IMR-90 (cell line): ENCODE measurements around the gene LINS1. TPM values are rescaled to one million over a fixed set of nuclear protein-coding genes. Genes with fewer than 3 reads are reported as not detected.

Experiments used
- ATAC-seq: fragments of 200-7000 bp; cut with Tn5 transposase; 2 replicates; pipeline ENCODE4 v1.9.1; 2020; ENCODE audit warnings: low read depth, mild to moderate bottlenecking, moderate library complexity
- BruUV-seq: library from RNA; stranded (reverse); fragments of 400-500 nt; replicated peaks from 2 replicates; lab custom pipeline; 2021; lab: Mats Ljungman, UMichigan
- CTCF ChIA-PET: fragments of 300-600 bp; formaldehyde crosslinking; extraction: SDS; loops from one replicate; lab custom pipeline; 2021; ENCODE audit warnings: antibody characterized with exemption; lab: Yijun Ruan, JAX
- POLR2A ChIA-PET: fragments of 300-600 bp; sonication (Branson Sonifier 250); formaldehyde crosslinking; loops from one replicate; lab custom pipeline; 2022; ENCODE audit warnings: antibody characterized with exemption; ENCODE audit not compliant: unreplicated experiment; lab: Charles Lee
- DNase-seq: peaks from one replicate; pipeline ENCODE4 v3.0.0; 2013
- H2AFZ ChIP-seq: replicated peaks from 2 replicates; pipeline ENCODE3; 2013; ENCODE audit warnings: low read length, mild to moderate bottlenecking; ENCODE audit not compliant: poor library complexity
- H2AK5ac ChIP-seq: 2 replicates; pipeline ENCODE4 v1.6.1; 2013; ENCODE audit warnings: low read depth, low read length, inconsistent platforms
- H2AK9ac ChIP-seq: replicated peaks from 2 replicates; pipeline ENCODE3; 2013; ENCODE audit warnings: mild to moderate bottlenecking, low read depth, low read length, moderate library complexity; ENCODE audit not compliant: poor library complexity
- H2BK120ac ChIP-seq: 2 replicates; pipeline ENCODE4 v1.6.1; 2013; ENCODE audit warnings: low read depth, low read length, inconsistent platforms
- H2BK15ac ChIP-seq: 3 replicates; pipeline ENCODE4 v1.6.1; 2013; ENCODE audit warnings: low read depth, low read length, inconsistent platforms
- H2BK20ac ChIP-seq: 2 replicates; pipeline ENCODE4 v1.6.1; 2013; ENCODE audit warnings: low read depth, mild to moderate bottlenecking, inconsistent platforms, low read length, moderate library complexity
- H2BK5ac ChIP-seq: 2 replicates; pipeline ENCODE4 v1.6.1; 2013; ENCODE audit warnings: mild to moderate bottlenecking, low read depth, low read length, inconsistent platforms; ENCODE audit not compliant: poor library complexity, severe bottlenecking
- H3K14ac ChIP-seq: replicated peaks from 2 replicates; pipeline ENCODE4 v1.6.1; 2013; ENCODE audit warnings: low read depth, low read length, inconsistent platforms
- H3K18ac ChIP-seq: 2 replicates; pipeline ENCODE4 v1.6.1; 2013; ENCODE audit warnings: low read depth, low read length, control low read depth
- H3K23ac ChIP-seq: 2 replicates; pipeline ENCODE4 v1.6.1; 2013; ENCODE audit warnings: low read depth, low read length, inconsistent platforms
- H3K27ac ChIP-seq: 2 replicates; pipeline ENCODE4 v1.5.1; 2013; ENCODE audit warnings: mild to moderate bottlenecking, control low read depth, low read length; ENCODE audit not compliant: insufficient read depth
- H3K27me3 ChIP-seq: 2 replicates; pipeline ENCODE4 v1.6.1; 2013; ENCODE audit warnings: low read length; ENCODE audit not compliant: control insufficient read depth, insufficient read depth
- H3K36me3 ChIP-seq: 2 replicates; pipeline ENCODE4 v1.6.1; 2013; ENCODE audit warnings: low read length, mixed read lengths; ENCODE audit not compliant: control insufficient read depth, insufficient read depth
- H3K4ac ChIP-seq: 2 replicates; pipeline ENCODE4 v1.6.1; 2013; ENCODE audit warnings: low read depth, low read length, inconsistent platforms
- H3K4me1 ChIP-seq: 2 replicates; pipeline ENCODE4 v1.6.1; 2013; ENCODE audit warnings: low read length, mixed read lengths; ENCODE audit not compliant: control insufficient read depth, insufficient read depth
- H3K4me2 ChIP-seq: 2 replicates; pipeline ENCODE4 v1.6.1; 2013; ENCODE audit warnings: low read depth, mild to moderate bottlenecking, control low read depth, low read length, moderate library complexity
- H3K4me3 ChIP-seq: 2 replicates; pipeline ENCODE4 v1.5.1; 2013; ENCODE audit warnings: low read depth, mild to moderate bottlenecking, control low read depth, low read length, moderate library complexity; ENCODE audit not compliant: insufficient read depth
- H3K56ac ChIP-seq: 2 replicates; pipeline ENCODE4 v1.6.1; 2013; ENCODE audit warnings: low read length, inconsistent platforms; ENCODE audit not compliant: insufficient read depth; ENCODE audit errors: extremely low read depth
- H3K79me1 ChIP-seq, 2 experiments: 2 replicates each; pipeline ENCODE4 v1.6.1; 2013; ENCODE audit warnings: low read length in 2 of 2, inconsistent platforms in 1 of 2, low read depth in 1 of 2
- H3K9ac ChIP-seq: 2 replicates; pipeline ENCODE4 v1.6.1; 2013; ENCODE audit warnings: low read depth, low read length, control low read depth
- H3K9me1 ChIP-seq: 2 replicates; pipeline ENCODE4 v1.6.1; 2013; ENCODE audit warnings: low read length, inconsistent platforms; ENCODE audit not compliant: insufficient read depth
- H3K9me3 ChIP-seq: 2 replicates; pipeline ENCODE4 v1.6.1; 2013; ENCODE audit warnings: low read length; ENCODE audit not compliant: control insufficient read depth, insufficient read depth
- H4K20me1 ChIP-seq: 2 replicates; pipeline ENCODE4 v1.6.1; 2013; ENCODE audit warnings: low read length, inconsistent platforms; ENCODE audit not compliant: insufficient read depth
- H4K5ac ChIP-seq: 2 replicates; pipeline ENCODE4 v1.6.1; 2013; ENCODE audit warnings: mild to moderate bottlenecking, low read depth, low read length, control low read depth
- H4K8ac ChIP-seq, 2 experiments: 2 replicates each; pipeline ENCODE4 v1.6.1; 2013; ENCODE audit warnings: low read depth in 2 of 2, low read length in 2 of 2, control low read depth in 1 of 2, inconsistent platforms in 1 of 2
- H4K91ac ChIP-seq: 2 replicates; pipeline ENCODE4 v1.6.1; 2013; ENCODE audit warnings: low read depth, low read length, inconsistent platforms; ENCODE audit not compliant: insufficient read depth
- BHLHE40 ChIP-seq: fragments of 150-350 bp; IDR thresholded peaks from 2 replicates; pipeline ENCODE4 v1.6.1; 2016; ENCODE audit warnings: mild to moderate bottlenecking, low read depth, low read length
- CEBPB ChIP-seq: IDR thresholded peaks from 2 replicates; pipeline ENCODE4 v1.6.1; 2012; ENCODE audit warnings: low read depth, low read length, improper control_type of control experiment
- CHD1 ChIP-seq: IDR thresholded peaks from 2 replicates; pipeline ENCODE4 v1.6.1; 2012; ENCODE audit warnings: low read depth, low read length, improper control_type of control experiment
- FOS ChIP-seq: fragments of 150-350 bp; IDR thresholded peaks from 2 replicates; pipeline ENCODE4 v1.6.1; 2016; ENCODE audit warnings: low read depth, low read length
- MAZ ChIP-seq: IDR thresholded peaks from 2 replicates; pipeline ENCODE4 v1.6.1; 2012; ENCODE audit warnings: low read depth, mild to moderate bottlenecking, low read length, improper control_type of control experiment, moderate library complexity, borderline replicate concordance
- MXI1 ChIP-seq: IDR thresholded peaks from 2 replicates; pipeline ENCODE4 v1.6.1; 2012; ENCODE audit warnings: low read depth, mild to moderate bottlenecking, low read length, moderate library complexity, borderline replicate concordance
- NFE2L2 ChIP-seq: fragments of 150-350 bp; IDR thresholded peaks from 2 replicates; pipeline ENCODE4 v1.6.1; 2016; ENCODE audit warnings: low read depth, mild to moderate bottlenecking, low read length
- POLR2A ChIP-seq: IDR thresholded peaks from 2 replicates; pipeline ENCODE4 v1.6.1; 2012; ENCODE audit warnings: mild to moderate bottlenecking, low read depth, low read length
- RCOR1 ChIP-seq: IDR thresholded peaks from 2 replicates; pipeline ENCODE4 v1.6.1; 2012; ENCODE audit warnings: mild to moderate bottlenecking, low read length, improper control_type of control experiment; ENCODE audit not compliant: insufficient replicate concordance
- RFX5 ChIP-seq: IDR thresholded peaks from 2 replicates; pipeline ENCODE4 v1.8.0; 2012; ENCODE audit warnings: low read depth, mild to moderate bottlenecking, low read length, moderate library complexity
- SMC3 ChIP-seq: fragments of 150-350 bp; IDR thresholded peaks from 2 replicates; pipeline ENCODE4 v1.6.1; 2016; ENCODE audit warnings: low read depth, mild to moderate bottlenecking, antibody characterized with exemption, low read length, moderate library complexity
- WGBS, 2 experiments: methylation state at CpG; one replicate each; pipeline versions ENCODE4 v1.1.5 to v1.1.7; 2013; ENCODE audit warnings: missing lambda C conversion rate in 2 of 2; ENCODE audit not compliant: insufficient read length in 1 of 2; ENCODE audit errors: extremely low coverage in 2 of 2; 5-methylcytosine and 5-hydroxymethylcytosine counted together
- dilution Hi-C: fragments of 300-500 bp; cut with HindIII; formaldehyde crosslinking; loops from one replicate; pipeline ENCODE4 v1.14.3; 2018; ENCODE audit warnings: low sequenced_read_pairs; ENCODE audit not compliant: unreplicated experiment
- in situ Hi-C: fragments of 300-500 bp; cut with MboI; formaldehyde crosslinking; loops from 3 replicates; pipeline ENCODE4 v1.14.3; 2019; ENCODE audit warnings: low sequenced_read_pairs, inconsistent platforms, mixed read lengths
- intact Hi-C: fragments of 100-400 bp; cut with micrococcal nuclease; formaldehyde crosslinking; loops from 2 replicates; pipeline ENCODE4 v1.10.0; 2022
- polyA plus RNA-seq, 3 experiments: library from polyadenylated mRNA; depleted of rRNA; stranded (reverse); fragments of >200 nt; gene quantifications; 2 replicates each; pipeline ENCODE4 v1.2.3, GENCODE V29; 2012; ENCODE audit warnings: low replicate concordance in 1 of 3
- total RNA-seq: library from RNA; depleted of rRNA; stranded (reverse); fragments of >200 nt; gene quantifications from 2 replicates; pipeline ENCODE4 v1.2.3, GENCODE V29; 2012
- TF ChIP-seq, protein P1 (sequence below): fragments of 150-350 bp; IDR thresholded peaks from 2 replicates; pipeline ENCODE4 v1.6.1; 2016; ENCODE audit warnings: low read depth, mild to moderate bottlenecking, low read length, moderate library complexity, borderline replicate concordance
- TF ChIP-seq, protein P2 (sequence below): conservative IDR thresholded peaks from 2 replicates; pipeline ENCODE4 v1.5.1; 2012; ENCODE audit warnings: mild to moderate bottlenecking, low read depth, low read length, improper control_type of control experiment

The LINS1 gene
- total and polyA plus RNA-seq, 2 of the 4 experiments (the other 2 are of a cell fraction): 6.9 to 10.6 TPM

DNA sequence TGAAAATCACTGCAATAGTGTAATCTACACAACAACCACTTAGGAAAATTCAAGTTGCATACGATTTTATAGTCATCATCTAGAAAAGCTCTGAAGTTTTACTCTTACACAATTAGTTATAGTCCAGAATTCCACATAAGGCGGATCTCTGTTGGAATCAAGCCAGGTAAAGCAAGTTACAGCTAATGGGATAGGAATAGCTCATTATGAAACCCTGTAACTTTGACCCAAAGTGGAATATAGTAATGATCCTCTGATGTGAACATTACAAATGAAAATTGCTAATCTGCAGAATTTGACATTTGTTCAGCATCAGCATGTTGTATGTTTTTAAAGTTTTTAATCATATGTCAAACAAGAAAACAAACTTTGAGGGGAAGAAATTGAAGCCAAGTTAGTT lies 77.7 kb downstream of the LINS1 start:
- Histone ChIP-seq H2AK5ac (no peak overlapping the region), H4K20me1 (no peaks in the 10 kb centered on the region), H2BK20ac (no peak overlapping the region), H2BK15ac (no peak overlapping the region), H3K4me3 (no peak overlapping the region), H3K4ac (no peak overlapping the region), H3K9me3 (no peaks in the 10 kb centered on the region), H3K4me2 (no peak overlapping the region), H3K4me1 (no peaks in the 10 kb centered on the region), H3K9me1 (no peaks in the 10 kb centered on the region), H2BK120ac (no peak overlapping the region), H3K56ac (no peak overlapping the region), H3K18ac (no peak overlapping the region), H3K23ac (no peak overlapping the region), H3K36me3 (no peaks in the 10 kb centered on the region), H3K27ac (no peak overlapping the region), H3K14ac (no peak overlapping the region), H4K5ac (no peak overlapping the region), H4K91ac (no peak overlapping the region), H3K9ac (no peak overlapping the region), H3K79me1 (no peaks in the 10 kb centered on the region), H3K27me3 (no peaks in the 10 kb centered on the region), H2AK9ac (no peak overlapping the region), H2AFZ (no peak overlapping the region), H4K8ac (no peak overlapping the region), H2BK5ac (no peak overlapping the region)
- no peak for ATAC-seq
- DNase-seq: no peak
- dilution Hi-C loops (no loop called here), in situ Hi-C loops (no loop called here), intact Hi-C loops (no loop called here)
- POLR2A ChIA-PET: no interaction called here
- no TSS peak for BruUV-seq
- CTCF ChIA-PET: no interaction called here
- no CpG with 5 or more reads among the region's 2 CpGs for WGBS, 2 experiments
- TF ChIP-seq BHLHE40 (no peak), FOS (no peak), MAZ (no peak), RCOR1 (no peak), SMC3 (no peak), CHD1 (no peak), RFX5 (no peak), CEBPB (no peak), MXI1 (no peak), POLR2A (no peak), NFE2L2 (no peak)
- TF ChIP-seq, protein P1, sequence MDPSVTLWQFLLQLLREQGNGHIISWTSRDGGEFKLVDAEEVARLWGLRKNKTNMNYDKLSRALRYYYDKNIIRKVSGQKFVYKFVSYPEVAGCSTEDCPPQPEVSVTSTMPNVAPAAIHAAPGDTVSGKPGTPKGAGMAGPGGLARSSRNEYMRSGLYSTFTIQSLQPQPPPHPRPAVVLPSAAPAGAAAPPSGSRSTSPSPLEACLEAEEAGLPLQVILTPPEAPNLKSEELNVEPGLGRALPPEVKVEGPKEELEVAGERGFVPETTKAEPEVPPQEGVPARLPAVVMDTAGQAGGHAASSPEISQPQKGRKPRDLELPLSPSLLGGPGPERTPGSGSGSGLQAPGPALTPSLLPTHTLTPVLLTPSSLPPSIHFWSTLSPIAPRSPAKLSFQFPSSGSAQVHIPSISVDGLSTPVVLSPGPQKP: no peak
- TF ChIP-seq, protein P2, sequence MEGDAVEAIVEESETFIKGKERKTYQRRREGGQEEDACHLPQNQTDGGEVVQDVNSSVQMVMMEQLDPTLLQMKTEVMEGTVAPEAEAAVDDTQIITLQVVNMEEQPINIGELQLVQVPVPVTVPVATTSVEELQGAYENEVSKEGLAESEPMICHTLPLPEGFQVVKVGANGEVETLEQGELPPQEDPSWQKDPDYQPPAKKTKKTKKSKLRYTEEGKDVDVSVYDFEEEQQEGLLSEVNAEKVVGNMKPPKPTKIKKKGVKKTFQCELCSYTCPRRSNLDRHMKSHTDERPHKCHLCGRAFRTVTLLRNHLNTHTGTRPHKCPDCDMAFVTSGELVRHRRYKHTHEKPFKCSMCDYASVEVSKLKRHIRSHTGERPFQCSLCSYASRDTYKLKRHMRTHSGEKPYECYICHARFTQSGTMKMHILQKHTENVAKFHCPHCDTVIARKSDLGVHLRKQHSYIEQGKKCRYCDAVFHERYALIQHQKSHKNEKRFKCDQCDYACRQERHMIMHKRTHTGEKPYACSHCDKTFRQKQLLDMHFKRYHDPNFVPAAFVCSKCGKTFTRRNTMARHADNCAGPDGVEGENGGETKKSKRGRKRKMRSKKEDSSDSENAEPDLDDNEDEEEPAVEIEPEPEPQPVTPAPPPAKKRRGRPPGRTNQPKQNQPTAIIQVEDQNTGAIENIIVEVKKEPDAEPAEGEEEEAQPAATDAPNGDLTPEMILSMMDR: no peak
